ENCODE results near the gene CELSR3. TPM values are rescaled to one million over a fixed set of nuclear protein-coding genes. Genes with fewer than 3 reads are reported as not detected.
A peak's percentile ranks its signal among the peaks of the same experiment; 100 is the strongest.

Gene CELSR3
- total RNA-seq, 1 donor from 2014 or later: 1.2 TPM

DNA sequence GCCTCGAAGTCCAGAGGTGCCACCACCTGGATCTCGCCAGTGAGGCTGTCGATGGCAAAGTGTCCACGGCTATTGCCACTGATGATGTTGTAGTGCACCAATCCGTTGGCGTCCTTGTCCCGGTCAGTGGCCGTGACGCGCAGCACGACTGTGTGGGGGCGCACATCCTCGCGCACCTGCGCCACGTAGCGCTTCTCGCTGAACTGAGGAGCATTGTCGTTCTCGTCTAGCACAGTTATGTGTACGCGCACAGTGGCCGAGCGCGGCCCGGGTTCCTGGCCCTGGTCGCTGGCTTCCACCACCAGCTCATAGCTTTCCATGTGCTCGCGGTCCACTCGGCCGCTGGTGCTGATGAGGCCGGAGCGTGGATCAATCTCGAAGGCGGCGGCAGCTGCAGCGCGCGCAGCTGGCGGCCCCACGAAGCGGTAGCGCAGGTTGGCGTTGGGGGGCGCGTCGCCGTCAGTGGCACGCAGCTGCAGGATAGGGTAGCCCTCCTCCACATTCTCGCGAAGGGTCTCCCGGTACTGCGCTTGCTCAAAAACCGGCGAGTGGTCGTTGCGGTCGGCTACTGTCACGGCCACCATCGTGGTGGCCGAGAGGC, 1.8 kb downstream of the CELSR3 start:
- Histone ChIP-seq H3K27me3 (peaks cover 31% of the 10 kb centered on the region), H3K4me3 (no peak overlapping the region), H3K27ac (no peak overlapping the region), H3K36me3 (no peaks in the 10 kb centered on the region), H3K9me3 (no peaks in the 10 kb centered on the region), H3K4me1 (peaks cover 26% of the 10 kb centered on the region)
- intact Hi-C loops (cut with DNase I): no loop called here
- no peak for DNase-seq
- ATAC-seq: no peak
- TF ChIP-seq, protein P1, sequence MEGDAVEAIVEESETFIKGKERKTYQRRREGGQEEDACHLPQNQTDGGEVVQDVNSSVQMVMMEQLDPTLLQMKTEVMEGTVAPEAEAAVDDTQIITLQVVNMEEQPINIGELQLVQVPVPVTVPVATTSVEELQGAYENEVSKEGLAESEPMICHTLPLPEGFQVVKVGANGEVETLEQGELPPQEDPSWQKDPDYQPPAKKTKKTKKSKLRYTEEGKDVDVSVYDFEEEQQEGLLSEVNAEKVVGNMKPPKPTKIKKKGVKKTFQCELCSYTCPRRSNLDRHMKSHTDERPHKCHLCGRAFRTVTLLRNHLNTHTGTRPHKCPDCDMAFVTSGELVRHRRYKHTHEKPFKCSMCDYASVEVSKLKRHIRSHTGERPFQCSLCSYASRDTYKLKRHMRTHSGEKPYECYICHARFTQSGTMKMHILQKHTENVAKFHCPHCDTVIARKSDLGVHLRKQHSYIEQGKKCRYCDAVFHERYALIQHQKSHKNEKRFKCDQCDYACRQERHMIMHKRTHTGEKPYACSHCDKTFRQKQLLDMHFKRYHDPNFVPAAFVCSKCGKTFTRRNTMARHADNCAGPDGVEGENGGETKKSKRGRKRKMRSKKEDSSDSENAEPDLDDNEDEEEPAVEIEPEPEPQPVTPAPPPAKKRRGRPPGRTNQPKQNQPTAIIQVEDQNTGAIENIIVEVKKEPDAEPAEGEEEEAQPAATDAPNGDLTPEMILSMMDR (IDR thresholded peaks at IDR 0.05): no peak

GRCh38 chr3:48656841-48657281, 5.8 kb downstream of the CELSR3 start:
- TF ChIP-seq, protein P1 (IDR thresholded peaks at IDR 0.05): no peak
- intact Hi-C loops (cut with DNase I): no loop called here
- ATAC-seq: no peak

DNA sequence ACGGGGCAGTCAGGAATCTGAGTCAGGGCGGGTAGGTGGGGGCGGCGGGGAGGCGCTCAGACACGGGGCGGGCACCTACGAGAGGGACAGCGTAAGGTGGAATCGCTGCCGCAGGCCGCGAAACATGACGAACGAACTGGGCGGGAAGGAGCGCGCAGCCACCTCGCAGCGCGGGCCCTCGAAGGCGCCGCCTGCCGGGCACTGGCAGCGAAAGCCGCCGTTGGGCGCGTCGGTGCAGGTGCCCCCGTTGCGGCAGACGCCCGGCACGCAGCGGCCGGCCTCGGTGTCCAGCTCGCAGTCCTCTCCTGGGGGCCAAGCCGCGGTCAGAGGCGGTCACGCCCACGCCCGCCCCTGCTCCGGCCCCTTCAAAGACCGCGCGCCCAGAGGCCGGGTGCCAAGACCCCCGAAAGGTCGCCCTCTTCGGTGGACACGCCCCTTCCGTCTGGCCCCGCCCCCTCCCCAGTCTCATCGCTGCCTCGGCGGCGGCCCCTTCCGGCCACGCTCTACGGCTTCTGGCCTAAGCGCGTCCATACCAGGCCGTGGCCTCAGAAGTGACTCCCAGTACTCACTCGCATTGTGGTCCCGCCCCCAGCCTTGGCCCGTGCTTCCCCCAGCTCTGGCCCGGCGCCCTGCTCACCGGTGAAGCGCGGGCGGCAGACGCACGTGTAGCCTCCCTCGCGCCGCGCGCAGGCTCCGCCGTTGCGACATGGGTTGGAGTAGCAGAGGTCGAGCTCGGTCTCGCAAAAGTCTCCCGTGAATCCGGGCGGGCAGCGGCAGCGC, 6.4 kb downstream of the CELSR3 start:
- ATAC-seq (peak; percentile 94), DNase-seq (peak; percentile 94)
- peak overlapping the region; percentile 61 for H3K27ac ChIP-seq
- no peaks in the 10 kb centered on the region for H3K9me3 ChIP-seq
- TF ChIP-seq, protein P1 (IDR thresholded peaks at IDR 0.05): peak; percentile 66
- no peaks in the 10 kb centered on the region for H3K36me3 ChIP-seq
- intact Hi-C loops (cut with DNase I): no loop called here
- H3K4me1 ChIP-seq: peaks cover 8% of the 10 kb centered on the region
- H3K4me3 ChIP-seq: peak overlapping the region; percentile 64
- peaks cover 9% of the 10 kb centered on the region for H3K27me3 ChIP-seq

More at GRCh38 chr3:48656841-48657281, 5.8 kb downstream of the CELSR3 start:
- H3K27ac ChIP-seq: peak overlapping the region; percentile 61
- no peak for DNase-seq
- peaks cover 11% of the 10 kb centered on the region for H3K27me3 ChIP-seq
- no peaks in the 10 kb centered on the region for H3K9me3 ChIP-seq
- H3K4me3 ChIP-seq: peak overlapping the region; percentile 64
- peaks cover 13% of the 10 kb centered on the region for H3K4me1 ChIP-seq
- no peaks in the 10 kb centered on the region for H3K36me3 ChIP-seq

GRCh38 chr3:48655606-48656005, 7.1 kb downstream of the CELSR3 start:
- no peaks in the 10 kb centered on the region for H3K36me3 ChIP-seq
- intact Hi-C loops (cut with DNase I): no loop called here
- peak overlapping the region; percentile 61 for H3K27ac ChIP-seq
- H3K4me1 ChIP-seq: peaks cover 7% of the 10 kb centered on the region
- H3K4me3 ChIP-seq: peak overlapping the region; percentile 64
- no peak for DNase-seq
- H3K9me3 ChIP-seq: no peaks in the 10 kb centered on the region
- TF ChIP-seq, protein P1 (IDR thresholded peaks at IDR 0.05): no peak
- H3K27me3 ChIP-seq: peaks cover 3% of the 10 kb centered on the region
- ATAC-seq: peak; percentile 1

DNA sequence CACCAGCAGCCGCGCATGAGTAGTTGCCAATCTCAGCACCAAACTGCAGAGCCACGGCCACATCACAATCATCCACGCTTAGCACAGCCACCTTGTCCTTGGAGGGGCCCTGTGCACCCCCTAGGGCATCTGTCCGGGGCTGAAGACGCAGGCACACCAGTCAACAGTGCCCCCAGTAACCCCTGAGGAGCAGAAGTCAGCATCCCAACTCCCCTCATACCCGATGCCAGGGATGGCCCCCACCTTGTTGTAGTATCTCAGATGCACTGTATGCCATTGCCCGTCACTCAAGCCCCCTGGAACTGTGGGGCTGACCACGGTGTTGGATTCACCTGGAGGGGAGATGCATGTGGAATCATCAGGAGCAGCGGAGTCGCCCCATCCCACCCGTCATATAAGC, 7.6 kb downstream of the CELSR3 start:
- Histone ChIP-seq H3K36me3 (no peaks in the 10 kb centered on the region), H3K9me3 (no peaks in the 10 kb centered on the region), H3K4me3 (no peak overlapping the region), H3K27me3 (no peaks in the 10 kb centered on the region), H3K4me1 (peaks cover 7% of the 10 kb centered on the region), H3K27ac (no peak overlapping the region)
- ATAC-seq (no peak), DNase-seq (no peak)
- intact Hi-C loops (cut with DNase I): no loop called here
- TF ChIP-seq, protein P1 (IDR thresholded peaks at IDR 0.05): no peak
